Measurements from ENCODE around the gene OCRL. TPM values are rescaled to one million over a fixed set of nuclear protein-coding genes. Genes with fewer than 3 reads are reported as not detected.

OCRL gene
- total and polyA plus RNA-seq, 2 experiments from 2014 or later, result 3.9 to 16.5 TPM

DNA sequence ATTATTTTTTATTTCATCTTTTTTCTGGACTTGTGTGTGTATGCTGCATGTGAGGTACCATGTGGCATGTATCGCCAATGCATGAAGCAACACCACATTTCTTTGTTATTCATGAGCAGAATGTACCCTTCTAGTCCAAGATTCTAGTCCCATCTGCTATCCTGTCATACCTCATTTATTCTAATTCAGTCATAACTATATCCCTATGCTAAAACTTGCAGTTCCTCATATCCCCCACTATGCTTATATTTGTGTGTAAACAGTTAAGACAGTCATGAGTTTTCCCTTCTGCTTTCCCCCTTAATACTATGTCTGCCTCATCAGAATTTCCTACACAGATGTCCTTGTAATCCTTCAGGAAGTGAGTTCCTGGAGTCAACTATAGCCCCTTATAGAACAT lies 19.7 kb downstream of the OCRL start:
- H3K27ac Mint-ChIP-seq, result no peak overlapping the region
- no peaks in the 10 kb centered on the region for H3K4me1 ChIP-seq (ENCODE audit: insufficient read depth)
- no peak overlapping the region for H3K4me3 Mint-ChIP-seq
- no peaks in the 10 kb centered on the region for H4K20me1 ChIP-seq (replicated peaks; ENCODE audit: insufficient read depth)
- no peaks in the 10 kb centered on the region for H3K4me1 Mint-ChIP-seq
- H3K9me2 ChIP-seq (ENCODE audit: insufficient read depth), result no peaks in the 10 kb centered on the region
- no peak overlapping the region for H3K27ac ChIP-seq (ENCODE audit: low read depth)
- TF ChIP-seq JUNB (IDR thresholded peaks at IDR 0.05; ENCODE audit: unreplicated experiment) (no peak), POLR2AphosphoS5 (IDR thresholded peaks at IDR 0.05; ENCODE audit: low read depth) (no peak), STAT1 (IDR thresholded peaks at IDR 0.05; ENCODE audit: unreplicated experiment) (no peak), ZNF331 (CRISPR knock-in tag; IDR thresholded peaks at IDR 0.05; ENCODE audit: low read depth) (no peak), ZNF114 (CRISPR knock-in tag; IDR thresholded peaks at IDR 0.05) (no peak), NANOG (IDR thresholded peaks at IDR 0.05; ENCODE audit: borderline replicate concordance) (no peak), EZH2 (IDR thresholded peaks at IDR 0.05; ENCODE audit: low read depth, unreplicated experiment) (no peak), ZNF462 (CRISPR knock-in tag; IDR thresholded peaks at IDR 0.05) (no peak), CREB1 (CRISPR knock-in tag; IDR thresholded peaks at IDR 0.05; ENCODE audit: low read depth) (no peak), EZH2phosphoT487 (IDR thresholded peaks at IDR 0.05; ENCODE audit: unreplicated experiment) (no peak)
- TF ChIP-seq, protein P1, sequence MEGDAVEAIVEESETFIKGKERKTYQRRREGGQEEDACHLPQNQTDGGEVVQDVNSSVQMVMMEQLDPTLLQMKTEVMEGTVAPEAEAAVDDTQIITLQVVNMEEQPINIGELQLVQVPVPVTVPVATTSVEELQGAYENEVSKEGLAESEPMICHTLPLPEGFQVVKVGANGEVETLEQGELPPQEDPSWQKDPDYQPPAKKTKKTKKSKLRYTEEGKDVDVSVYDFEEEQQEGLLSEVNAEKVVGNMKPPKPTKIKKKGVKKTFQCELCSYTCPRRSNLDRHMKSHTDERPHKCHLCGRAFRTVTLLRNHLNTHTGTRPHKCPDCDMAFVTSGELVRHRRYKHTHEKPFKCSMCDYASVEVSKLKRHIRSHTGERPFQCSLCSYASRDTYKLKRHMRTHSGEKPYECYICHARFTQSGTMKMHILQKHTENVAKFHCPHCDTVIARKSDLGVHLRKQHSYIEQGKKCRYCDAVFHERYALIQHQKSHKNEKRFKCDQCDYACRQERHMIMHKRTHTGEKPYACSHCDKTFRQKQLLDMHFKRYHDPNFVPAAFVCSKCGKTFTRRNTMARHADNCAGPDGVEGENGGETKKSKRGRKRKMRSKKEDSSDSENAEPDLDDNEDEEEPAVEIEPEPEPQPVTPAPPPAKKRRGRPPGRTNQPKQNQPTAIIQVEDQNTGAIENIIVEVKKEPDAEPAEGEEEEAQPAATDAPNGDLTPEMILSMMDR (conservative IDR thresholded peaks at IDR 0.05; ENCODE audit: low read depth in 2 of 2), result no peak
- TF ChIP-seq, protein P2, sequence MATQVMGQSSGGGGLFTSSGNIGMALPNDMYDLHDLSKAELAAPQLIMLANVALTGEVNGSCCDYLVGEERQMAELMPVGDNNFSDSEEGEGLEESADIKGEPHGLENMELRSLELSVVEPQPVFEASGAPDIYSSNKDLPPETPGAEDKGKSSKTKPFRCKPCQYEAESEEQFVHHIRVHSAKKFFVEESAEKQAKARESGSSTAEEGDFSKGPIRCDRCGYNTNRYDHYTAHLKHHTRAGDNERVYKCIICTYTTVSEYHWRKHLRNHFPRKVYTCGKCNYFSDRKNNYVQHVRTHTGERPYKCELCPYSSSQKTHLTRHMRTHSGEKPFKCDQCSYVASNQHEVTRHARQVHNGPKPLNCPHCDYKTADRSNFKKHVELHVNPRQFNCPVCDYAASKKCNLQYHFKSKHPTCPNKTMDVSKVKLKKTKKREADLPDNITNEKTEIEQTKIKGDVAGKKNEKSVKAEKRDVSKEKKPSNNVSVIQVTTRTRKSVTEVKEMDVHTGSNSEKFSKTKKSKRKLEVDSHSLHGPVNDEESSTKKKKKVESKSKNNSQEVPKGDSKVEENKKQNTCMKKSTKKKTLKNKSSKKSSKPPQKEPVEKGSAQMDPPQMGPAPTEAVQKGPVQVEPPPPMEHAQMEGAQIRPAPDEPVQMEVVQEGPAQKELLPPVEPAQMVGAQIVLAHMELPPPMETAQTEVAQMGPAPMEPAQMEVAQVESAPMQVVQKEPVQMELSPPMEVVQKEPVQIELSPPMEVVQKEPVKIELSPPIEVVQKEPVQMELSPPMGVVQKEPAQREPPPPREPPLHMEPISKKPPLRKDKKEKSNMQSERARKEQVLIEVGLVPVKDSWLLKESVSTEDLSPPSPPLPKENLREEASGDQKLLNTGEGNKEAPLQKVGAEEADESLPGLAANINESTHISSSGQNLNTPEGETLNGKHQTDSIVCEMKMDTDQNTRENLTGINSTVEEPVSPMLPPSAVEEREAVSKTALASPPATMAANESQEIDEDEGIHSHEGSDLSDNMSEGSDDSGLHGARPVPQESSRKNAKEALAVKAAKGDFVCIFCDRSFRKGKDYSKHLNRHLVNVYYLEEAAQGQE (IDR thresholded peaks at IDR 0.05; ENCODE audit: unreplicated experiment), result no peak
- TF ChIP-seq, protein P3, sequence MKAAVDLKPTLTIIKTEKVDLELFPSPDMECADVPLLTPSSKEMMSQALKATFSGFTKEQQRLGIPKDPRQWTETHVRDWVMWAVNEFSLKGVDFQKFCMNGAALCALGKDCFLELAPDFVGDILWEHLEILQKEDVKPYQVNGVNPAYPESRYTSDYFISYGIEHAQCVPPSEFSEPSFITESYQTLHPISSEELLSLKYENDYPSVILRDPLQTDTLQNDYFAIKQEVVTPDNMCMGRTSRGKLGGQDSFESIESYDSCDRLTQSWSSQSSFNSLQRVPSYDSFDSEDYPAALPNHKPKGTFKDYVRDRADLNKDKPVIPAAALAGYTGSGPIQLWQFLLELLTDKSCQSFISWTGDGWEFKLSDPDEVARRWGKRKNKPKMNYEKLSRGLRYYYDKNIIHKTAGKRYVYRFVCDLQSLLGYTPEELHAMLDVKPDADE (IDR thresholded peaks at IDR 0.05), result no peak
- H2AFZ ChIP-seq, result no peak overlapping the region
- no peaks in the 10 kb centered on the region for H3K9me3 Mint-ChIP-seq
- H3K4me2 ChIP-seq, result no peak overlapping the region
- no peak overlapping the region for H3K4me3 ChIP-seq
- no peaks in the 10 kb centered on the region for H3F3A ChIP-seq (replicated peaks; ENCODE audit: low read depth)
- no peaks in the 10 kb centered on the region for H3K79me2 ChIP-seq (replicated peaks; ENCODE audit: insufficient read depth)
- ATAC-seq, result no peak
- no peaks in the 10 kb centered on the region for H3K27me3 Mint-ChIP-seq (ENCODE audit: insufficient read depth, low read depth, poor library complexity)
- H3K27me3 ChIP-seq (ENCODE audit: insufficient read depth), result no peaks in the 10 kb centered on the region
- DNase-seq (ENCODE audit: low spot score), result no peak
- peaks cover 51% of the 10 kb centered on the region for H3K36me3 Mint-ChIP-seq (ENCODE audit: low read depth)
- H3K36me3 ChIP-seq (ENCODE audit: insufficient read depth), result peaks cover 15% of the 10 kb centered on the region
